Body of pancreas (tissue), 4 donors: ENCODE measurements around the gene LRWD1.
"Not testable (repeated sequence)": the region's sequence is repeated elsewhere in the genome, so short reads cannot be mapped to it uniquely, and the experiment has no call there.

Source experiments
- CTCF ChIP-seq, 7 experiments: fragments of 450-650 bp in 4 of 7; fragments of 200-600 bp in 3 of 7; sonication (generic) in 3 of 7; IDR thresholded peaks; one replicate each; pipeline ENCODE4 v1.5.1; 2016 to 2019; ENCODE audit warnings: antibody characterized with exemption in 7 of 7
- POLR2A ChIP-seq, 3 donors: fragments of 450-650 bp; IDR thresholded peaks; one replicate each; pipeline ENCODE4 v1.6.1; 2016; ENCODE audit warnings: antibody characterized with exemption in 3 of 3, mild to moderate bottlenecking in 2 of 3

- TF ChIP-seq CTCF, POLR2A (IDR thresholded peaks at IDR 0.05): not testable (repeated sequence)
Observed at GRCh38 chr7:102510575-102510974, 45.8 kb downstream of the LRWD1 start.
